Upper lobe of right lung (tissue), 1 donor: Measurements from ENCODE around the gene SH3GL1. TPM values are rescaled to one million over a fixed set of nuclear protein-coding genes. Genes with fewer than 3 reads are reported as not detected.

Experiments used
- ATAC-seq: fragments of 200-7000 bp; cut with Tn5 transposase; one replicate; pipeline ENCODE4 v1.9.1; 2020; ENCODE audit warnings: mild to moderate bottlenecking, moderate library complexity
- DNase-seq: peaks from one replicate; pipeline ENCODE4 v3.0.0-alpha.2; 2020
- H3K27ac ChIP-seq: fragments of 200-600 bp; one replicate; pipeline ENCODE4 v1.8.0; 2022
- H3K27me3 ChIP-seq: fragments of 200-600 bp; one replicate; pipeline ENCODE4 v1.8.0; 2022; ENCODE audit warnings: mild to moderate bottlenecking
- H3K36me3 ChIP-seq: fragments of 200-600 bp; one replicate; pipeline ENCODE4 v1.8.0; 2022
- H3K4me1 ChIP-seq: fragments of 200-600 bp; one replicate; pipeline ENCODE4 v1.8.0; 2022
- H3K4me3 ChIP-seq: fragments of 200-600 bp; one replicate; pipeline ENCODE4 v1.8.0; 2022; ENCODE audit warnings: mild to moderate bottlenecking
- H3K9me3 ChIP-seq: fragments of 200-600 bp; one replicate; pipeline ENCODE4 v1.8.0; 2022
- intact Hi-C: fragments of 100-400 bp; cut with DNase I; formaldehyde crosslinking; loops from one replicate; pipeline ENCODE4 v1.11.0; 2022
- total RNA-seq: library from RNA; stranded (reverse); fragmentation: NEBNext Ultra II Directional; extraction: Animal tissue kit (Norgen Biotek cat#: 25700); gene quantifications from one replicate; pipeline ENCODE4 v1.2.1, GENCODE V29; 2021
- TF ChIP-seq, protein P1 (sequence below): fragments of 200-600 bp; IDR thresholded peaks from one replicate; pipeline ENCODE4 v1.8.0; 2022; ENCODE audit warnings: antibody characterized with exemption
- donor health status: DM: no; HTN: yes; CAD: no; lungs with severe emphysema.

The SH3GL1 gene
- total RNA-seq, 1 donor from 2014 or later: 47.6 TPM

DNA sequence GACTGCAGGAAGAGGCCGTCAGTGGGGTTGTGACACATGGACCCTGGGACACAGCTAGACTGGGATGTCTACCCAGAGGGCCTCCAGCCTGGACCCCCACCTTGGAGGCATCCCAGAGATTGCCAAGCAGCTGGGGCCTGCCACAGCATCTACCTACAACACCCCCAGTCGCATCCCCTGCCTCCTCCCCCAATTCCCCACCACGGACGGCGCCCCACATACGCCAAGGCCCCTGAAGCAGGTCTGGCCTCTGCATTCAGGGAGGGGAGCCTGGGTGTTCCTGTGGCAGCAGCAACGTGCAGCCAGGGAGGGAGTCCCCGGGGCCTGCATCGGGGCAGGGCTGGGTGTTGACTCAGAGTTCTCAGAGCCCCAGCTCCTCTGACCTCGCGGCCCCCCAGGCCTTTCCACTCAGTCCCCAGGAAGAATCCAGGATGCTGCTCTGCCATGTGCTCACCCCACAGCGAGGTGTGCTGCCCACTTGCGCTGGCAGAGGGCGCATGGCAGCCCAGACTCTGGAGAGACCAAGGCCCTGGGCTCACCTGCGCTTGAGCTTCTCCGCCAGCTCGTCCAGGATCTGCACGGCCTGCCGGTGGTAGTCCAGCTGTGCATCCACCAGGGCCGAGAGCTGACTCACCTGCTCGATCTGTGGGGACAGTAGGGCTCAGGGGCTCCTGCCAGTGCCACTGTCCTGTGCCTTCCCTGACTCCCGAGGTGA is 37.4 kb downstream of the SH3GL1 start:
- H3K36me3 ChIP-seq: peaks cover 76% of the 10 kb centered on the region
- H3K4me3 ChIP-seq: no peak overlapping the region
- TF ChIP-seq, protein P1, sequence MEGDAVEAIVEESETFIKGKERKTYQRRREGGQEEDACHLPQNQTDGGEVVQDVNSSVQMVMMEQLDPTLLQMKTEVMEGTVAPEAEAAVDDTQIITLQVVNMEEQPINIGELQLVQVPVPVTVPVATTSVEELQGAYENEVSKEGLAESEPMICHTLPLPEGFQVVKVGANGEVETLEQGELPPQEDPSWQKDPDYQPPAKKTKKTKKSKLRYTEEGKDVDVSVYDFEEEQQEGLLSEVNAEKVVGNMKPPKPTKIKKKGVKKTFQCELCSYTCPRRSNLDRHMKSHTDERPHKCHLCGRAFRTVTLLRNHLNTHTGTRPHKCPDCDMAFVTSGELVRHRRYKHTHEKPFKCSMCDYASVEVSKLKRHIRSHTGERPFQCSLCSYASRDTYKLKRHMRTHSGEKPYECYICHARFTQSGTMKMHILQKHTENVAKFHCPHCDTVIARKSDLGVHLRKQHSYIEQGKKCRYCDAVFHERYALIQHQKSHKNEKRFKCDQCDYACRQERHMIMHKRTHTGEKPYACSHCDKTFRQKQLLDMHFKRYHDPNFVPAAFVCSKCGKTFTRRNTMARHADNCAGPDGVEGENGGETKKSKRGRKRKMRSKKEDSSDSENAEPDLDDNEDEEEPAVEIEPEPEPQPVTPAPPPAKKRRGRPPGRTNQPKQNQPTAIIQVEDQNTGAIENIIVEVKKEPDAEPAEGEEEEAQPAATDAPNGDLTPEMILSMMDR: no peak
- intact Hi-C loops: no loop called here
- no peaks in the 10 kb centered on the region for H3K9me3 ChIP-seq
- DNase-seq: no peak
- no peaks in the 10 kb centered on the region for H3K27me3 ChIP-seq
- ATAC-seq: no peak
- peaks cover 6% of the 10 kb centered on the region for H3K4me1 ChIP-seq
- no peak overlapping the region for H3K27ac ChIP-seq

DNA sequence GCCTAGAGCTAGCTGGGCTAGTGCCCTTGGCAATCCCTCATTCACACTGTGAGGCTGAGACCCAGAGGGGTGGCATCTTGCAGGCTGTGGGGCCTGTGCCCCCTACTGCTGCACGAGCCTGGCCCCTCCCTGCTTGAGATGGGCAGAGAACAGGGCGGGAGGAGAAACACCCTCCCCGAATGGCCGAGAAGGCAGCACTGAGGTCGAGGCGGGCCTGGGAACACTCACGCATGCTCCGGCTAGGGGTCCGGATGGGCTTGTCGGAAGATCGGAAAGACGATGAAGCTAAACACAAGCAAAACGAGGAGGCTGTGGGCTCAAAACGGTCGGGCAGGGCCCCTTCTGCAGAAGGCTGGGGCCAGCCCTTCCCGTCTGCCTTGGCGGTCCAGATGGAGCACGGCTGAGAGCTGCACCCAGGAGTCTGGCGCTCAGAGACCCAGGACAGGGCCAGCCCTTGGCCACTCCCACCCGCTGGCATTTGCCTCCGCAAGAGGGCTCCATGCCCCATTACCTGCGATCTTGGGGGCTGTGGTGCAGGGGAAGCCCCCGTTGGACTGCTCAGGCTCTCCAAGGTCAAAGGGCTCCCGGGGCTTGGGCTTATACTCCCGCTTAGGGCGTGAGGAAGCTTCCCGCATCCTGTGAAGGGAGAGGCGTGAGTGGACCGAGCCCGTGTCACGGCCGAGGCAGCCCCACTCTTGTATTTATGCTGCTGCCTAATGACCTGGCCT is 38.1 kb downstream of the SH3GL1 start:
- TF ChIP-seq, protein P1: no peak
- DNase-seq (no peak), ATAC-seq (no peak)
- Histone ChIP-seq H3K36me3 (peaks cover 76% of the 10 kb centered on the region), H3K9me3 (no peaks in the 10 kb centered on the region), H3K27ac (no peak overlapping the region), H3K4me3 (no peak overlapping the region), H3K4me1 (no peaks in the 10 kb centered on the region), H3K27me3 (no peaks in the 10 kb centered on the region)
- intact Hi-C loops: no loop called here

DNA sequence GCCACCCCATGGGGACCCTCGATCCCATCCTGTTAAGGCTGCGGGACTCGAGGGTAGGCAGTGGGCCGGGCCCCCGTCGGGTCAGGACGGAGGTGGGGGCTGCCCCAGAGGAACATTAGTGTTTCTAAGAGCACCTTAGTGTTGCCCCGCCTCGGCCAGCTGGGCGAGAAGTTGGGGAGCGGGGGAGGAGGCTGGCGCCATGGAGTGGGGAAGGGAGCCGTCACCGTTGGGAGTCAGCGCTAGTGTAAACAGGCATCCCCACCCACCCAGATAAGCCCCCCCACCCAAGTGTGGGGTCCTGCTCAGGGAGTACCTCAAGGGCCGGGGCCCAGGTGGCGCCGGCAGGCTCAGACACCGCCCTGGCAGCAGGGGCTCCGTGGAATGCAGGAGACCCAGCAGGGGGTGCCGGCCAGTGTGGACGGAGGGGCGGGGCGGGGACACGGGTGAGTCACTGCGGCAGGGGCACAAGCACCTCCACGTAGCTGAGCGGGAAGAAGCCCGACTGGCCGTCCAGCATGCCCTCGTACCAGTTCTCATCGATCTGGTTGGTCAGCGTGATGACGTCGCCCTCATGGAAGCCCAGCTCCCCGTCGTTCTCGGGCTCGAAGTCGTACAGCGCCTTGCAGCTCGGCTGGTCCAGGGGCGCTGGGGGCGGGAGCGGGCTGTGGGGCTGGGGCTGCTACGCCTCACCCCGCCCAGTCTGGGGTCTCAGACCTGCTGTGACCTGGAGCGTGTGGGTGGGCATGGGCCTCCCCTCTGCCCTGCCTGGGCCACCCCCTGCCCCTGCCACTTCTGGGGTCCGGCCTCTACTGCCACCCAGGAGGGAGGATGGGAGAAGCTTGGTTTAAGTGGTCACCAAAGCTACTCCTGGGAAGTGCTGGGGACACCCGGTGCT is 38.9 kb downstream of the SH3GL1 start:
- Histone ChIP-seq H3K27me3 (no peaks in the 10 kb centered on the region), H3K9me3 (no peaks in the 10 kb centered on the region), H3K27ac (no peak overlapping the region), H3K36me3 (peaks cover 75% of the 10 kb centered on the region), H3K4me1 (no peaks in the 10 kb centered on the region), H3K4me3 (no peak overlapping the region)
- TF ChIP-seq, protein P1: no peak
- no peak for ATAC-seq
- no peak for DNase-seq
- intact Hi-C loops: no loop called here

DNA sequence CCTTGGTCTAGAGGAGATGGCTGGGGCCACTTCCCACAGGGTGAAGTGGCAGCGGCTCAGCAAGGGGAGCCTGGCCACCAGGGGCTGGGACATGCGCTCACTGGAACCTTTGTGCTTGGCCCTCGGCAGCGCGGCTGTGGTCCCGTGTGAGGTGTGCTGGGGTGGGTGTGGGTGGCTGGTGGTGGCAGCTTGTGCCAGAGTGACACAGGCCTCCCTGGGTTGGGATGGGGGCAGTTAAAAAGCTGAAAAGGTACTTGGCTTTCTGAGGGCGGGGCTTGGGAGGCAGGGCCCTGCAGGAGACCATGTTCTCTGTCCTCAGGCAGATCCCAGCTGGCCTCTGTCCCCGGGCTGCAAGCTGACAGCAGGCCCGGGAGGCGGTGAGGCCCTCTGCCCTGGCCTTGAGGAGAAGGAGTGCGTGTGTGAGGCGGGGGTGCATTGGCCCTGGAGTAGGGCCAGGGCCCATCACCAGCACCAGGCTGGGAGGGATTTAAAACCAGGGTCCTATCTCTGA is 39.7 kb downstream of the SH3GL1 start:
- intact Hi-C loops: no loop called here
- H3K4me1 ChIP-seq: no peaks in the 10 kb centered on the region
- TF ChIP-seq, protein P1: no peak
- no peak overlapping the region for H3K4me3 ChIP-seq
- H3K27me3 ChIP-seq: no peaks in the 10 kb centered on the region
- H3K27ac ChIP-seq: no peak overlapping the region
- H3K36me3 ChIP-seq: peaks cover 74% of the 10 kb centered on the region
- DNase-seq (no peak), ATAC-seq (no peak)
- no peaks in the 10 kb centered on the region for H3K9me3 ChIP-seq

DNA sequence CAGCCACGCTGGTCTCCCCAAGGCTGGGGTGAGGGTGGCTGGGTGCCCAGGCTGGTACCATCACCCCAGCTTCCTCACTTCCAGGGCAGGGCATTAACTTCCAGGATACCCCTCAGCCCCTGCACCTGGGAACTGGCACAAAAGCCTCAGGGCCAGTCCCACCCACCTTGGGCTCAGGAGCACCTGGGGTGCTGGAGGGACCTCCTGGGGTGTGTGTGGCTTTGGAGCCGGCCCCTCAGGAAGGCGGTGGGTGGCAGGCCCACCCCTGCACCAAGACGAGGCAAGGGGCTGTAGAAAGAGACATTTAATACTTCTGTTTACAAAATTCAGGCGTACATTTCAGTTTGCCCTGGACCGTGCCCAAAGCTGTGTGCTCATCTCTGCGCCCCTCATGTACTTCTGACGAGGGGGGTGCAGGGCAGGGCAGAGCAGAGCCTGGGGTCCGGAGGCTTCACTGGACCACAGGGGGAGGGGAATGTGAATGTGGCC is 40.2 kb downstream of the SH3GL1 start:
- ATAC-seq (no peak), DNase-seq (no peak)
- TF ChIP-seq, protein P1: no peak
- Histone ChIP-seq H3K27me3 (no peaks in the 10 kb centered on the region), H3K27ac (no peak overlapping the region), H3K9me3 (no peaks in the 10 kb centered on the region), H3K36me3 (peaks cover 68% of the 10 kb centered on the region), H3K4me3 (no peak overlapping the region), H3K4me1 (no peaks in the 10 kb centered on the region)
- intact Hi-C loops: no loop called here
